Measurements from ENCODE around the gene CORT. TPM values are rescaled to one million over a fixed set of nuclear protein-coding genes. Genes with fewer than 3 reads are reported as not detected.

CORT gene
- total and polyA plus RNA-seq, 2 of the 4 experiments (the other 2 are of a cell fraction): 0.10 TPM; not detected in 1

GRCh38 chr1:10430216-10431069, 19.4 kb upstream of the CORT start, which contains the start of gene CENPS (continued):
- TF ChIP-seq, protein P1, sequence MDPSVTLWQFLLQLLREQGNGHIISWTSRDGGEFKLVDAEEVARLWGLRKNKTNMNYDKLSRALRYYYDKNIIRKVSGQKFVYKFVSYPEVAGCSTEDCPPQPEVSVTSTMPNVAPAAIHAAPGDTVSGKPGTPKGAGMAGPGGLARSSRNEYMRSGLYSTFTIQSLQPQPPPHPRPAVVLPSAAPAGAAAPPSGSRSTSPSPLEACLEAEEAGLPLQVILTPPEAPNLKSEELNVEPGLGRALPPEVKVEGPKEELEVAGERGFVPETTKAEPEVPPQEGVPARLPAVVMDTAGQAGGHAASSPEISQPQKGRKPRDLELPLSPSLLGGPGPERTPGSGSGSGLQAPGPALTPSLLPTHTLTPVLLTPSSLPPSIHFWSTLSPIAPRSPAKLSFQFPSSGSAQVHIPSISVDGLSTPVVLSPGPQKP (IDR thresholded peaks at IDR 0.05; ENCODE audit: borderline replicate concordance, low read depth, low read length): no peak
